ENCODE results near the gene TTLL9.

DNA sequence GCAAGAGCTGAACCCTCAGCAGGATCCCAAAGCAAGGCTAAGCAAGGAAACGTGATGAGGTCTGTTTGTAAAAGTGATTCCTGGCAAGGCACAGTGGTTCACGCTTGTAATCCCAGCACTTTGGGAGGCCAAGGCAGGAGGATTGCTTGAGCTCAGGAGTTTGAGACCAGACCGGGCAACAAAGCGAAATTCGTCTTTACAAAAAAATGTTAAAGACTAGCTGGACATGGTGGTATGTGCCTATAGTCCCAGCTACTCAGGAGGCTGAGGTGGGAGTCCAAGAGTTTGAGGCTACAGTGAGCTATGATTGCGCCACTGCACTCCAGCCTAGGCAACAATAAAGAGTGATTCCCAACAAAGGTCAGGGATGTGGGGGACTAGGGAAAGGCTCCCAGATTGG lies 93.5 kb downstream of the TTLL9 start:
- no peak for TF ChIP-seq POLR2A (IDR thresholded peaks at IDR 0.05; ENCODE audit: low read depth)
- TF ChIP-seq CTCF (IDR thresholded peaks at IDR 0.05): no peak
- TF ChIP-seq EP300 (IDR thresholded peaks at IDR 0.05): no peak
- TF ChIP-seq POLR2AphosphoS5 (IDR thresholded peaks at IDR 0.05): no peak
